A549 treated with ZK216348 at 1 μM for 4 hours (cell line): Measurements from ENCODE around the gene AMIGO2. TPM values are rescaled to one million over a fixed set of nuclear protein-coding genes. Genes with fewer than 3 reads are reported as not detected.

ENCODE experiments used
- total RNA-seq: library from RNA; stranded (reverse); fragments of 200-300 nt; extraction: Qiagen RNA extraction; gene quantifications from 5 replicates; pipeline ENCODE4 v1.2.3, GENCODE V29; 2022; ENCODE audit warnings: low read depth

AMIGO2 gene
- total RNA-seq = 73.1 to 120 TPM (median 106 TPM) in 5 replicates

GRCh38 chr12:47079468-47079980, at the start of gene AMIGO2, which contains the start of gene PCED1B:
Gene AMIGO2, minus strand, starts transcription at chr12:47079959. Its CDS starts 957 bp downstream, at chr12:47079002.
Gene PCED1B, plus strand, starts transcription at chr12:47079621. Its CDS starts 155,443 bp downstream, at chr12:47235064.

Other genes with a start within 250 kb of the AMIGO2 start
- 27.6 to 31.6 TPM (median 30.3 TPM) in 5 replicates for gene PCED1B, start 338 bp downstream of the AMIGO2 start, total RNA-seq